HG03460 (cell line): Measurements from ENCODE around the gene WNK4.

Experiments used
- ATAC-seq: cut with Tn5 transposase; IDR thresholded peaks from one replicate; pipeline ENCODE4 v1.9.1; 2021; ENCODE audit not compliant: unreplicated experiment

Gene WNK4

DNA sequence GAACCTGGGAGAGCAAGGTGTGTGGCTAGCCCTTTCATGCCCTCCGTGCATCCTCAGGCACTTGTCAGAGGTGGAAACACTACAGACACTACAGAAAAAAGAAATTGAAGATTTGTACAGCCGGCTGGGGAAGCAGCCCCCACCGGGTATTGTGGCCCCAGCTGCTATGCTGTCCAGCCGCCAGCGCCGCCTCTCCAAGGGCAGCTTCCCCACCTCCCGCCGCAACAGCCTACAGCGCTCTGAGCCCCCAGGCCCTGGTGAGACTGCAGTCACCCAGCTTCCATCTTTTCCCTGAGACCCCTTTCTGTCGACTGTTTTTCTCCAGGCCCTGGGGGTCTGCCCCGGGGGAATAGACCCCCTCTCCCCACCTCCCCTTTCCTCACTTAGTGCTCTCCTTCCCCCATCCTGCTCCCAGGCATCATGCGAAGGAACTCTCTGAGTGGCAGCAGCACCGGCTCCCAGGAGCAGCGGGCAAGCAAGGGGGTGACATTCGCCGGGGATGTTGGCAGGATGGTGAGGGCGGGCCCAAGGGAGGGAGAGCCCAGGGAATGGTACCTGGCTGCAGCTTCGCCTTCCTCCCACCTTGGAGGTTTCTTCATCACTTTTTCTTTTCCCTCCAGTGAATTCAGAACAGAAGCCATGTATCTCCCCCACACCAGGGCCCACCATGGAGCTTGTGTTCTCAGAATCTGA lies 15.8 kb downstream of the WNK4 start:
- no peak for ATAC-seq

DNA sequence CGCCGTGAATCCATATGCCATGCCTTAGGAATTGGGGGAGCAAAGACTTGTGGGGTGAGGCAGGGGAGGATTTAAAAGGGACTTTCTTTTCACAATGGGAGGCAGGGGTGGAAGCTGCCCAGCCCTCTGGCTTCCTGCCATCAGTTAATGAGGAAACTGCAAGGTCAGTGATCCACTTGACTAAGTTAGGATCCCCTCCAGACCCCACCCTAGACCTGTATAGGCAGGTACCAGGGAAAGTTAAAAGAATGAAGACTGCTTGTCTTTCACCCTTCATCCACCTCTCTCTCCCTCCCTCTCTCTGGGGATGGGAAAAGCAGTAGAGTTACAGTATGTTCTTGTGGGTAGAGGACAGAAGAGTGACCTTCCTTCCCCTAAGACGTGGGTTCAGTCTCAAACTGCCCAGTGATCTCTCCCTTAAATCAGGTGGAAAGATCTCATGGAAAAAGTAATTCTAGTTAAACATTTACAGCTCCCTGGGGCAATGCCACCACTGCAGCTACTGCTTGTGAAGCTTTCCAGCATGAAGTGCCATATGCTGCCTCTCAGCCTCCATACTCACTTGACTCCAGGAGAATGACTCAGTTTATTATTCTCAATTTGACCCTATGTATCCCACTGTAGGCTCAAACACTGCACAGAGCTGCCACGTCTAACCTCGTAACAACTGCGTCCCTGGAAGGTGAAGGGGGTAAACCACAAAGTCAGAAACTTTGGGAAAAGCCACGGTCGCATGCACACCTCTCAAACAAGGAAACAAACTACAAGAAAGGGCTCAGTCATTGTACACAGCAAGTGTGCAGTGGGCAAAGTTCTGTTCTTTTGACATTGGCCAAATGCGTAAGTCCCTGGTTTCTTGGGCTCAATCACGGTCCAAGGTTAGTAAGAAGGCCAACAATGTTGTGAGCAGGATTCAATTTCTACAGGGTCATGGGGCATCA lies 16.9 kb downstream of the WNK4 start:
- no peak for ATAC-seq

DNA sequence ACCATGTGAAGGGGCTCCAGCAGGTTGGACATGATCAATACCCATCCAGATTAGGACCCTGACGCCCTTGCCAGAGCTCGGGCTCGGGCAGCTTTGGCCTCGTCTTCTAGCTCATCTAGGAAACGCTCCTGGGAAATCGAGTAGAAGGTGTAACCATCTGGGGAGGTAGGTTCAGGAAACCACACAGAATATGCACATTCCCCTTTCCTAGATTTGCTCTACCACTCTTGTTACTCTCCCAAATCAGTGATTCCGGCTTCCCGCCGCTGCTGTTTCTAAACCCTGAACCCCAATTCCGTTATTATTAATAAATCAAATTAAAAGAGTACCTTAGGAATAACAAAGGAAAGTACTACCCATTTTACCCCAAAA lies 17.6 kb downstream of the WNK4 start:
- no peak for ATAC-seq

DNA sequence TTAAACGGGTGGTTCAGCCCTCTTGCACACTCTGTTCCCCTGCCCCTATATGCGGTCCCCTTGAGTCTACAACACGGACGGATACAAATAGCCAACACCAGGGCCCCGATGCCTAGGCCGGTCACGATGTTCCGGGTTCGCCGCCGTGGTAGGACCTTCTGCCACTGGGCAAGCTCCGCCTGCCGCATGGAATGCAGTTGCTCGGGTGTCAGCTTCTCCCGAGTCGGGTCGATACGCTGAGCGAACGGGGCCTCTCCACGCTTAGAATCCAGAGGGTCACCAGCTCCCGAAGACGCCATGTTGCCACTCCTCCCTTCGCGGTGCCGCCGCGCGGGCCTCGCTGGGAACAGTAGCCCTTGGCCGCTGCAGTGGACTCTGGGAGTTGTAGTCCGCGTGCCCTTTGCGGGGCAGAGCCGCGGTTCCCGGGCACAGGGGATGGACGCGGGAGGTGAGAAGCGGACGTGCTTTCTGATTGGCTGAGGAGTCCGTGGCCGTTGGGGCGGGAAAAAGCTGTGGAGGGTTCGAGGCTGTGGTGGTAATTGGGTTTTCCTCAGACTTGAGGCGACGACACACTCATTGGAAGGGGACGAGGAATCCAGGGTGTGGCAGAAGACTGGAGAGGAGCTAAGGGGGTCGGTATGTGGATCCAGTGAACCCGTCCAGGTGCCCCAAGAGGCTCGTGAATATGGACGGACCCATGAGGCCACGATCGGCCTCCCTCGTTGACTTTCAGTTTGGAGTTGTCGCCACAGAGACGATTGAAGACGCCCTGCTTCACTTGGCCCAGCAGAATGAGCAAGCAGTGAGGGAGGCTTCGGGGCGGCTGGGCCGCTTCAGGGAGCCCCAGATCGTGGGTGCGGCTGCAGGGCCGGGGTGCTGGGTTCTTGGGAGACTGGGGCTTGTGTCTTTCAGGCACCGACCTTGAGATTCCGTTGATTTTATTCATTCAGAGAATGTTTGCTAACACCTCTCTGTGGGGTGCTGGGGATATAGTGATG lies 18.3 kb downstream of the WNK4 start, which contains the start of the genes CNTD1 and COA3:
TSS of gene CNTD1 (plus strand) at position 479 of the 998 bp plus-strand sequence. CDS start at position 686, 207 bp downstream.
TSS of gene COA3 (minus strand) at position 322 of the 998 bp plus-strand sequence. CDS start at position 299, 23 bp downstream.
- ATAC-seq: peak; percentile 79

DNA sequence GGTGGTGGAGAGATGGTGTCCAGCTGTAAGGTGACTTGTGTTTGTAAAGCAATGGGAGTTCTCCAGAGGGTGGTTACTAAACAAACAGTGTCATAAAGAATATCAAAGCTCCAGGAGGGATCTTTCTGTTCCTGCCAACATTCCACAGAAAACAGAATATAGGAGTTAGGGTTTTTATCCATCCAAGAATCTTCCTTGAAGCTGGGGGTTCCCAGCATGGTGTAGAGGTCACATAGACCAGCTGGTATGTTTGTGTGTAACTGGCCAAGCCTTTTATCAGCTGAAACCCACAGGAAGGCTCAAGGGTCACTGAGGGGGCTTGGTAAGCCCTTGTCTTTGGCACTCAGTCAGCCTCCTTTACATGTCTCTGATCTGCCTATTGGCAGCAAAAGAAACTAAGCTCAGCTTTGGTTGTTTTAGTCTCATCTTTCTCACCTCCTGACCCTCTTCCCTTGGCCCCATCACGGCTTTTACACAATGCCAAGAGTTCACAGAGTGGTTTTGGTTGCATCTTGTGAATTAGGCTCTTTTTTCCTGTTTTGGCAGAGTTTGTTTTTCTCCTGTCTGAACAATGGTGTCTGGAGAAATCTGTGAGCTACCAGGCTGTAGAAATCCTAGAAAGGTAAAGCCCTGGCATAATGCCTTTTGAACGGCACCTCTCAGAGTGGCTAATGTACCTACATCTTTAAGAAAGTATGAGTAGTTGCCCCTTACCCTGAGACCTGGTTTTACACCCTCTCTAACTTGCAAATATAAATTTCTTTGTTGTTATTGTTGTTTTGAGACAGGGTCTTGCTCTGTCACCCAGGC lies 22.9 kb downstream of the WNK4 start:
- ATAC-seq: no peak

DNA sequence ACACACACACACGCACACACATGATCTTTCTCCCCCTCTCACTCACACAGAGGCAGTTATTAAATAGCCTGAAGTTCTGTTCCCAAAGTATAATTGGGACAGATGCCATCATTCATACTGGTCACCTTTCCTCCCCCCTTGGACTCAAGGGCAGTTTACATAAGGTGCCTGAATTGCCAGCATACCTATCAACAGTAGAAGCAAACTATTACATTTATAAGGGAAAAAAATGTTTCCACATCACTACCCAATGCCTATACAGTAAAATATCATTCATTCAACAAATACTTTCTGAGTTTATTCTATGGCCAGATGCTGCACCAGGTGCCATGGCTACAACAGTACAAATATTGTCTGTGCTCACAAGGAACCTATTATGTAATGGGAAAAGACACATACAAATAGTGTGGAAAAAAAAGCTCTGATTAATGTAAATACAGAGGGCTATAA lies 24.5 kb downstream of the WNK4 start:
- ATAC-seq: no peak

DNA sequence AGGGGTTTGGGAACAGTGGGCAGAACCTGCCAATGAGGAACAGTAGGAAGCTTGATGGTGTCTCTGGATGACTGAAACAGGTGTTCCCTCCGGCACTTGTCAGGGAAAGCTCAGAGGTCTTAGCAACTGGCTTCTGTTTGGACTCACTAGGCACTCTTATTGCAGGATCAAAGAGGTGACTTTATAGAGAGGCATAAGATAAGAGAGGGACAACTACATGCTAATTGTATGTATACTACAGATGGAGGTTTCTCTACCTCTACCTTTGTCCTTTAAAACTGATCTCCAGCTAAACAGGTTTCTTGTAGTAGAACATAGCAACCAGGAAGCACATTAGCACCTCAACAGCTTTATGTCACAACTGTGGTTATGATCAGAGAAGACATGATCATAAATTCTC lies 25.8 kb downstream of the WNK4 start:
- no peak for ATAC-seq

DNA sequence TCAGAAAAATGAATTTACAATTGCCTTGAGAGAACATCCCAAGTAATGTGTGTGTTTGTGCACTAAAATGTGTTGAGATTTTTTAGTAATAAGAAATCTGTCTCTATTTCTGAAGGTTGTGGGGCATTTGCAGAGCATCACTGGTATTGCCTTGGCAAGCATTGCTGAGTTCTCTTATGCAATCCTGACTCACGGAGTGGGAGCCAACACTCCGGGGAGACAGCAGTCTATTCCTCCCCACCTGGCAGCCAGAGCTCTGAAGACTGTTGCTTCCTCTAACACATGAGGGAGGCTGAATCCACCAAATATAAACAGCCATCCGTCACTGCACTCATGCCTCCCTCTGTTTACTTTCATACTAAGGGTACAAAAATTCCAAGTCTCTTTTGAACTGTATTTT lies 28.8 kb downstream of the WNK4 start:
- ATAC-seq: no peak

DNA sequence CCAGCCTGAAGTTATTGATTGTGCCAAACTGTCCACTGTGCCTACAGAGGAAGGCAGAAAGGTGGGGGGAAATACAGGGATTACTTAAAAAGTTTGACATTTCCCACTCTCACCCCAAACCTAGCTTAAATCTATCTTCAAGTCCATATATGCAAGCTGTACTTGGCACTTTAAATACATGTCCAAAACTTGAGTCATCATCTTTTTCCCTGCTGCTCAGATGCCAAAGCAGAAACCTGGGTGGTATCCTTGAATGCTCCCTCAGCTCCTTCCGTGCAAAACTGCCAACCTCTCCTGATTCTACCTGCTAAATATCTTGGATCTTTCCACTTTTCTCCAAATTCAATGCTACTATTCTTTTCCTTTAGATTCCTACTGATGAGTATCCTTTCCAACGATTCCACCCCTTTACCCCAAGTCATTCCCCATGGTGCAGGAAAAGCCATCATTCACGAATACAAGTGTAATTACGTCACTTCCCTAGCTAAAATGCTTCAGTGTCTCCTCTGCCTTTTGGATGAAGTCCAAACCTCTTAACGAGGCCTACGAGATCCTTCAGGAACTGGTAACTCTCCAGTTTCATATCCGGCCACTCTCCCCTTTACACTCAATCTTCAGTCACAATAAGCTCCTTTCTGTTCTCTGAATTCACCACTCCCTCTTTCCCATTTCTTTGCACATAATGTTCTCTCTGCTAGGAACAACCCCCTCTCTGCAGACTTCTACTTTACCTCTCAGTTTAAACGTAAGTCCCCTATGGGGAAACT lies 34.4 kb downstream of the WNK4 start:
- ATAC-seq: no peak

DNA sequence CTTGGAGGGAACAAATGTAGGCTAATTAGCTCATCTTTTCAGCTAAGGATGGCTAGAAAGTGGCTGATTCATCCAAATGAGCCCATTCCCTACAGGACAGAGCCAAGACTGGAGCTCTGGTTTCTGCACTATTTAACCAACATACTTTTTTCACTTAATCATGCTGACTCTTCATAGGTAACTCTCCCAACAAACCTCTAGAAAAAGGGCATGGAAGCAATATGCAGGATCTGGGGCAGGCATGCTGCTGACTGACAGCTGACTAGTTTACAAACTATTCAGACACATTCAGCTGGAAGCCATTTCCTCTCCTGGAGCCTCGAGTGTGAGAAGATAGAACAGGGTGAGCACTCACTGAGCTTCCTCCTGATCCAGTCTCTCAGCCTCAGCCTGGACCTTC lies 37.5 kb downstream of the WNK4 start:
- ATAC-seq: no peak

DNA sequence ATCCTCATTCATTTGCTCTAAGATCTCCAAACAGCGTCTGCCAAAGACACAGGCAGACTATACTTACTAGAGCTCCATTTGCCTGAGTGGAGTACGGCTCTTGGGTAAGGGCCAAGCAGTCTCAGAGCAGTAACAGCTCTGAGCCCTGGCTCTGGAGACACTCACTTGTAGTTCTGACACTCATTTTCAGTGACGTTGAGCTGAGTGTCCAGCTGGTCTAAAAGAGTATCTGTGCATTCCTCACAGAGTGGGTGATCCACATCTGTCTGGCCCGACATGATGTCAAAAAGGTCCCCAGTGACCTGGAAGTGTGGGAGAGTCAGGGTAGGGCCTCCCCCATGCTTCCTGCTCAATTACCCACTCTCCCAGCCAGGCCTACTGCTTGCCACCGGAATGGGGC lies 38.0 kb downstream of the WNK4 start:
- ATAC-seq: no peak

DNA sequence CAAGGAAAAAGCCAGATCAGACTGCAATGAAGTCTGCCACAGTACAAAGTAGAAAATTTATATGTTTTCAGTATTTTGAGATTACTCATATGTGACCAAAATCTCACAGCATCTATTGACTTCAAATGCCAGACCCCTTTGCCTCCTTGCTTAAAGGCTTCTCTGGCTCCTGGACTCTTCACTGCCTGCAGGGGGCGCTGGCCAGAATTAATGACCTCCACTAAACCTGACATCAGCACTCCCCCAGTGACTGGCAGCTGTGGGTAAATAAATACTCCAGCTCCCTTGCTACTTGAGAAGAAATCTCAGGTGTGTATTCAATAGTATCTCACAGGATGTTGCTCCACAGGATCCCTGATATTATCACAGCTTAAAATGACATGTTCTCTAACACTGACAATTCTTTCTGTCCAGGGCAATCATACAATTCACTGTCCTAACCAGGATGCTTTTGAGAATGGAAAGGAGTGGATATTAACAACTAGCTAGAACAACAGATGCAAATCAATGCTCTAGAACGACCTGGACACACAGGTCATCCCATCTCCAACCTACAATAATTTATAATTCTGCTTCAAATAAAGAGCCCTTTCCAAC lies 39.6 kb downstream of the WNK4 start:
- ATAC-seq: no peak

DNA sequence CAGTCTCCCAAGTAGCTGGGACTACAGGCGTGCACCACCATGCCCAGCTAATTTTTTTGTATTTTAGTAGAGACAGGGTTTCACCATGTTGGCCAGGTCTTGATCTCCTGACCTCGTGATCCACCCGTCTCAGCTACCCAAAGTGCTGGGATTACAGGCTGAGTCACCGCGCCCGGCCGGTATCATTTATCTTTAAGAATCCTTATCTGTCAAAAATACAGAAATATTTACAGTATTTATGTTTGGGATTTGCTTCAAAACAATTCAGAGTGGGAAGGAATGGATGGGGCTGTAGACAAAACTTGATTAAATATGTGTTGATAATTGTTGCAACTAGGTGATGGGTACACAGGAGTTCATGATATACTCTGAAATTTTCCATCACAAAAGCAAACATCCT lies 40.8 kb downstream of the WNK4 start:
- no peak for ATAC-seq

DNA sequence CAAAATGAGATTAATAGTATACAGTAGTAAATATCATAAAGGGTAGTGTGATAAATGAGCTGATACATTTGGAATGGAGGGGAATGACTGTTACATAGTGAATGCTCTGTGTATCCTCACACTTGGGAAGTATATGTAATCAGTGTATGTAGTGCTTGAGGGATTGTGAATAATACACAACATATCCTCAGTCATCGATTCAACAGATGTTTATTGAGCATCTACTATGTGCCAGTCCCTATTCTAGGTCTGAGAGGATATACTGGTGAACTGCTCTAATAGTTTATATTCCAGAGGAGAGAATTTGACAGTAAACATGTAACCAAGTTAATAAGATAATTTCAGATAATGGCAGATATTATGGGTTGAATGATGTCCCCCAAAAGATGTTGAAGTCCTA lies 47.1 kb downstream of the WNK4 start:
- ATAC-seq: no peak

DNA sequence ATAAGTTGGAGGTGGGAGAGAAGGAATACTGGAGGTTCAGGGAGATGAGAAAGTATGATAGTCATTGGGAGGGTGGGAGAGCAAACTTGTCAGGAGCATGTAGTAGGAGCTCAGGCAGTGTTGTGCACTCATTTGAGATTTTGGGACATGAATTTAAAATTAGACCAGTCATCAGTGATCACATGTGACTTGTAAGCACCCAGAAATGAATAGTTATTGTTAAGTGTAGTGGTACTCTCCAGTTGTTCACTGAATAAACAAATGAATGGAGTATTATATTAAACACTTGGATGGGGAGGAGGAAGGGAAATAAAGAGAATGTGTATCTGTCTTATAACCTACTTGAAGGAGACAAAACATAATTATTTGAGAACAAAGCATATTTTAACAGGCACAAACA lies 50.6 kb downstream of the WNK4 start:
- ATAC-seq: no peak

DNA sequence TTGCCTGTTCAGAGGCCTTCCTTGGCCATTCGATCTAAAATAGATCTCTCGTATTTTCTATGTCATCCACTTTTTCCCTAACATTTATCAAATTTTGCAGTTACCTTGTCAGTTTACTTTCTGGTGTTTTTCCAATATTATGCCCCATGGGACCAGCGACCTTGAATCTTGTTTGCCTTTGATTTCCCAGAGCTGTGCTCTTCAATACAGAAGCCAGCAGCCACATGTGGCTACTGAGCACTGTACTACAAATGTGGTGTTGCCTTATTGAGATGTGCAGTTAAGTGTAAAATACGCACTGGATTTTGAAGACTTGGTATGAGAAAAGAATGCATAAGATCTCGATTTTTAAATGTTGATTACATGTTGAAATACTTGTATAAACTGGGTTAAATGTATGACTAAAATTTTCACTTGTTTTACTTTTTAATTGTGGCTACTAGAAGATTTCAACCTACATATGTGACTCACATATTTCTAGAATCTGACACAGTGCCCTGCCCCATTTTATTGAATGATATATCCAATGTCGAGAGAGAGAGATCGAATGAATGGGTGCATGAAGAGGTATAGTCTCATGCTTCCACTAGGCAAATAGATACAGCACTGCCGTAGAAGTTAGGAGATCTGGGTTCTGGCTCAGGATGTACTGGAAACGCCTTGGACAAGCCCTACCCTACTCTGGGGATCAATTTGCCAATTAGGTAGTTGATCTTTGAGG lies 52.0 kb downstream of the WNK4 start:
- ATAC-seq: no peak

DNA sequence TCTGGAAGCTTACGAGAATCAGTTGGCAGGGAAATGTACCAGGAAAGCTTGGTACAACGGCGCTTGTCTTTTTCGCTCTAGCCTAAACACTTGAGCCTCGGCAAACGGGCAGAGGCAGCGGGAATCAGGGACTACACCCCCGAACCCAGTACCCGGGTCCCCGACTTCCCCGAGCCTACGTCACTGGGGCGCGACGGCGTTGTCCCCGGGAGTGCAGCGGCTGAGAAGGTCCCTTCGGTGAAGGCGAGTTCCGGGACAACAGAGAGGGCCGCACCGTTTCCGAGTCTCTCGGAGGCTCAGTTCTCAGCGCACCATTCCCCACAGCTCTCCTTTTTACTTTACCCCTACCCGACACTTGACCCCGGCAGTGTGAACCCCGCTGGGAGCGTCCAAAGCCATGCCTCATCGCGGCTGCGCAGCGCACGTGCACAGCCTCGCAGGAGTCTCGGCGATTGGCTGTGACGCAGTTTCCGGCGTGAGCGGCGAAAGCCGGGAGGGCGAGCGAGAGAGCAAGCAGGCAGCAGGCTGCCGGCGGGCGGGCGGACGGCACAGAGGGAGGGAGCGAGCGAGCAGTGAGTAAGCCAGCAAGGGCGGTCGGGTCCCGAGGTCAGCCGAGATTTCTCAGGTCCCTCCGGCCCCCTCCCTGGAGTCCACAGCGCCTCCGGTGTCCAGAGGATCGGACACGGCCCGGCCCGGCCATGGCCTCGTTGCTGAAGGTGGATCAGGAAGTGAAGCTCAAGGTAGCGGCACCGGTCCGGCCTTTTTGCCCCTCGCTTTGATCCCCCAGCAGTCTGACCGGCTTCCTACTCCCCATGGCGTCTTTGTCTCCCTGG lies 52.7 kb downstream of the WNK4 start, which contains the start of gene PSME3:
TSS of gene PSME3 (plus strand) at position 464 of the 833 bp plus-strand sequence. CDS start at position 699, 235 bp downstream.
- ATAC-seq: peak; percentile 79
